Hepatocyte (in vitro differentiated cells): ENCODE data around the gene PTPRC.

Experiments
- CTCF ChIP-seq: fragments of 200-600 bp; sonication (generic); IDR thresholded peaks from 2 replicates; pipeline ENCODE4 v1.5.1; 2016; ENCODE audit warnings: antibody characterized with exemption, mild to moderate bottlenecking; ENCODE audit not compliant: poor library complexity
- EZH2phosphoT487 ChIP-seq: fragments of 200-600 bp; sonication (generic); IDR thresholded peaks from one replicate; pipeline ENCODE4 v1.6.1; 2018; ENCODE audit warnings: antibody characterized with exemption, mild to moderate bottlenecking, low read depth, moderate library complexity; ENCODE audit not compliant: unreplicated experiment, severe bottlenecking

GRCh38 chr1:198667807-198668206, 29.0 kb downstream of the PTPRC start:
- TF ChIP-seq CTCF (no peak), EZH2phosphoT487 (no peak)
